Loucy (cell line): ENCODE results near the gene MAP3K6.

Experiments used
- EZH2phosphoT487 ChIP-seq: fragments of 200-600 bp; IDR thresholded peaks from 2 replicates; pipeline ENCODE4 v1.6.1; 2018; ENCODE audit warnings: antibody characterized with exemption, mild to moderate bottlenecking, moderate library complexity, borderline replicate concordance
- TF ChIP-seq, protein P1 (sequence below): fragments of 200-600 bp; sonication (generic); conservative IDR thresholded peaks from 2 replicates; pipeline ENCODE4 v1.5.1; 2014; ENCODE audit warnings: mild to moderate bottlenecking, antibody characterized with exemption, low read length

DNA sequence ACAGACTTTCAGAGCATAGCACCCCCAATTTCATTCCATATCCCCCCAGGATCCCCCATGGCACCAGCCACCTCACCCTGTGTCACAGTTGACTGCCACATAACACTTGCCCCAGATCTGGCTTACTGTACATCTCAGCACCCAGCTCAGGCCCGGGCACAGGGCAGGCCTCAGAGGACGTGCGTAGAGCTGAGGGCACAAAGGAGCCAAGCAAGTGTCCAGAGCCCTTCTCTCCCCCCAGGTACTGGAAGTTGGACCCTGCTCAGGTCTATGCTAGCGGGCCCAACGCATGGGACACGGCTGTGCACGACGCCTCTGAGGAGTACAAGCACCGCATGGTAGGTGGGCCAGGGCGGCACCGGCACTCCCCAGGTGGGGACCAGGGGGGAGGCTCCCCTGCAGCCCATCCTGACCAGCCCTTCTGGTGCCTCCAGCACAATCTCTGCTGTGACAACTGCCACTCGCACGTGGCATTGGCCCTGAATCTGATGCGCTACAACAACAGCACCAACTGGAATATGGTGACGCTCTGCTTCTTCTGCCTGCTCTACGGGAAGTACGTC is 33.0 kb downstream of the MAP3K6 start:
- TF ChIP-seq, protein P1, sequence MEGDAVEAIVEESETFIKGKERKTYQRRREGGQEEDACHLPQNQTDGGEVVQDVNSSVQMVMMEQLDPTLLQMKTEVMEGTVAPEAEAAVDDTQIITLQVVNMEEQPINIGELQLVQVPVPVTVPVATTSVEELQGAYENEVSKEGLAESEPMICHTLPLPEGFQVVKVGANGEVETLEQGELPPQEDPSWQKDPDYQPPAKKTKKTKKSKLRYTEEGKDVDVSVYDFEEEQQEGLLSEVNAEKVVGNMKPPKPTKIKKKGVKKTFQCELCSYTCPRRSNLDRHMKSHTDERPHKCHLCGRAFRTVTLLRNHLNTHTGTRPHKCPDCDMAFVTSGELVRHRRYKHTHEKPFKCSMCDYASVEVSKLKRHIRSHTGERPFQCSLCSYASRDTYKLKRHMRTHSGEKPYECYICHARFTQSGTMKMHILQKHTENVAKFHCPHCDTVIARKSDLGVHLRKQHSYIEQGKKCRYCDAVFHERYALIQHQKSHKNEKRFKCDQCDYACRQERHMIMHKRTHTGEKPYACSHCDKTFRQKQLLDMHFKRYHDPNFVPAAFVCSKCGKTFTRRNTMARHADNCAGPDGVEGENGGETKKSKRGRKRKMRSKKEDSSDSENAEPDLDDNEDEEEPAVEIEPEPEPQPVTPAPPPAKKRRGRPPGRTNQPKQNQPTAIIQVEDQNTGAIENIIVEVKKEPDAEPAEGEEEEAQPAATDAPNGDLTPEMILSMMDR: no peak
- no peak for TF ChIP-seq EZH2phosphoT487
